NCI-H82 (cell line): ENCODE data around the gene UBE3C.

ENCODE experiments used
- DNase-seq: peaks from one replicate; lab custom pipeline; 2025; lab: John Stamatoyannopoulos, UW

UBE3C gene

DNA sequence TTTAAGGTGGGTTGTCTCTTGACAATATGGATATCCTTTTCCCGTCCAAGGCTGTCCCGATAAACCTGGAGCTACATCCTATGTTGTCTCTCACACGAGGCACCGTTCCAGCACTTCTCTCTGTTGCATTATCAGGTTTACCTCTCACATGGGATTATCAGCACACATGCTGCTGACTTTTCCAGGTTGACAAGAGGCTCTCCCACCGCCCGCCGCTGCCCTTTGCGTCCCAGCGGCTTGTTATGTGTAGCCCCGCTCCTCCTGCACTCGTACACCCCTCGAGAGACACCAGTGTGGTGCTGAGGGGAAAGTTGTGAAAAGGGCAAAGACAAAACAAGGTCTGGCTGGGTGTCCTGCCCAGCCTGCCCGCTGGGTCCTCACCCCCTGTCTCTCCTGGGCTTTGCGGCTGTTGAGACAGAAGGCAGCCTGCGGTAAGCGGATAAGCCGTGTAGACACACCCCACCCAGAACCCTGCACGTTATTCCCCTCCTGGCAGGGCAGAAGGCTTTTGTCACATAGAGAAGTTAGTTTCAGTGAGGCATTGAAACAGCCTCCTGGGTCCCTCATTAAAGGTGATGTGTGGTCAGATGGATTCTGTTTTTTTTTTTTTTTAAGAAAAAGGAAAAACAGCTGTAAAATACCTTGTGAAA lies 38.7 kb downstream of the UBE3C start:
- peak; percentile 90 for DNase-seq

- peak; percentile 36 for DNase-seq
These were observed 39.3 kb downstream of the UBE3C start for GRCh38 chr7:157177983-157178381.

- no peak for DNase-seq
These were observed 45.1 kb downstream of the UBE3C start for GRCh38 chr7:157183832-157184231.

GRCh38 chr7:157188091-157188665 lies 49.5 kb downstream of the UBE3C start:
- no peak for DNase-seq

- no peak for DNase-seq
These were observed 50.7 kb downstream of the UBE3C start for GRCh38 chr7:157189405-157189804.

GRCh38 chr7:157192861-157193260 lies 54.1 kb downstream of the UBE3C start:
- DNase-seq: no peak

- no peak for DNase-seq
These were observed 54.5 kb downstream of the UBE3C start for GRCh38 chr7:157193274-157193673.

GRCh38 chr7:157194948-157195347 lies 56.2 kb downstream of the UBE3C start:
- no peak for DNase-seq

- peak; percentile 50 for DNase-seq
These were observed 57.1 kb downstream of the UBE3C start for GRCh38 chr7:157195868-157196267.

DNA sequence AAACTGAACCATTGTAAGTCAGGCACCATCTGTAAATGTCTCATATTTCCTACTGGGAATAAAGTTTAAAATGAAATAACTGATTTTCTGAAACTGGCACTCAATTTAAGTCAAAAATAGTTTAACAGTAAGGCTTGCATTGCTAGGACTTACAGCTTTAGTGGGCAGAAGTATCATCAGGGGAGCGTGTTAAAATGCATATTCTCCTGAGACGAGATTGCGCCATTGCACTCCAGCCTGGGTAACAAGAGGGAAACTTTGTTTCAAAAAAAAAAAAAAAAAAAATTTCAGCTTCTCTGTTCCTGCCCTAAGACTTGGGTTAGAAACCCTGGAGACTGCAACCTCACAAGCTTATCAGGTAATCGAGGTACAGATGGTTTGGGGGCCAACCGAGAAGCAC lies 65.4 kb downstream of the UBE3C start:
- DNase-seq: no peak

DNA sequence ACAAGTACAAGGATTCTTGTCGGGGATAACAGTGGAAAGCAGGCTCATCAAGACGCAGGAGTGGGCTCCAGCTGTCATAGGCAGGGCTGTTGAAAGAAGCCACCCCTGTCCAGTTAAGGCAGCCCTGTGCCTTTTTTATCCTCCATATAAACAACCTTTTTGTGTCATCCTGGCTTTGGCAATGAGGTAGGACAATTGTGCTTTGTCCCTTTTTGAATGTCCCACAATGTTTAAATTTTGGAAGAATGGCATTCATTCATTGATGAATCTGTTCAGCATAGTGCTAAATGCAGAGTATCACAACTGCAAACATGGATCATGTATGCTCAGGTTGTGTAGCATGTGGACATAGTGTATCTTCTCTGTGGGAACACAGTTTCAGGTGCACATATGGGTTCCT lies 66.7 kb downstream of the UBE3C start:
- no peak for DNase-seq

DNA sequence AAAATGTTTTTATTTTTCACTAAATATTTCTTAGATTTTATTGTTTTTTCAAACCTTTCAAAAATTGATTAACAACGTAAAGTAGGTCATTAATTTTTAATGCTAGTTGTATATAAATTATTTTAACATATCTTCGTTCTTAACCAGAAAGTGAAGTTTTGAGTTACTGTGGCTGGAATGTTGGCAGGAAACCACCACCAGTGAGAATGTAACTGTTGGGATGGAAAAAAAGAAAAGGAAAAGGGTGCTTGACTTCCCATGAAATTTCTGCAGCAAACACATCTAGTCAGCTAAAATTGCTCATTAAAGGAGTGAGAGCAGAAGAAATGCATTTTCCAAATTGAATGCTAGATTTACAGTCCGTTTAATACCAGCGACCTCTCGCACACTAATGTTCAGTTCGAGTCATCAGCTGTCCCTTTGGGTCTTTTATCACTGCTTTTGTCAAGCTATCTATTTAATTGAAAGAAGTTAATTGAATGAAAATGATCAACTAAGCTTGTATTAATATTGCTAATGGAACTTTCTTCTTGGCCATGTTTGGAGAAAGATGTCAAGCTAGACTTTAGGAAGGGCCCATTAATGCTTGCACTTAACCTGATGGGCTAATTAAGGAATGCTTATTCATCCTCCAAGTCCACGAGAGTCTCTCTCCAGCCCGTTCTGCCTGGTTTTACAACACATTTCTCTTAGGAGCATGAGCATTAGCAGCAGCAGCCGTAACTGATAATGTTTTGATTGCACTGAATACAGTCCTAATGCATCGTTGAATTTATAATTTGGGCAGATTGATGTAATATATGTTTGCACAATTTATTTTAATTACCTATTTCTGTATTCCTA lies 70.1 kb downstream of the UBE3C start:
- no peak for DNase-seq

- no peak for DNase-seq
These were observed 72.0 kb downstream of the UBE3C start for GRCh38 chr7:157210682-157211081.

- peak; percentile 44 for DNase-seq
These were observed 73.0 kb downstream of the UBE3C start for GRCh38 chr7:157211690-157212089.

DNA sequence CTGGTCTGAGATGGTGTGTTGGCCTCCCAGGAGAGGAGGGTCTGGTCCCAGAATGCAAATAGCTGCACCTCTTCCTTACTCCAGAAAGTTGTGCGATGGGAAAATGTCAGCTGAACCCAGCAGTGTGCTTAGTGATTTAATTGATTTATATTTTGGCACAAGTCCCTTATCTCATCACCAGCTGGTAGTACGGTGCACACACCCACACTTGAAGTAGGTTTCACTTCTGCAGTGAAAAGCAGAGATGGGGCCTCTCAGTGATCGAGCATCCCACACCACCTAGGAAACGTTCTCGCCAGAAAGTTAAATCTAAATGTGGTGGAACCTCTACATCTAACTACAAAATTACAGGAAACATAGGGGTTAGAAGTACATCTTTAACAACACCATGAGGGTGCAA lies 80.4 kb downstream of the UBE3C start:
- no peak for DNase-seq

DNA sequence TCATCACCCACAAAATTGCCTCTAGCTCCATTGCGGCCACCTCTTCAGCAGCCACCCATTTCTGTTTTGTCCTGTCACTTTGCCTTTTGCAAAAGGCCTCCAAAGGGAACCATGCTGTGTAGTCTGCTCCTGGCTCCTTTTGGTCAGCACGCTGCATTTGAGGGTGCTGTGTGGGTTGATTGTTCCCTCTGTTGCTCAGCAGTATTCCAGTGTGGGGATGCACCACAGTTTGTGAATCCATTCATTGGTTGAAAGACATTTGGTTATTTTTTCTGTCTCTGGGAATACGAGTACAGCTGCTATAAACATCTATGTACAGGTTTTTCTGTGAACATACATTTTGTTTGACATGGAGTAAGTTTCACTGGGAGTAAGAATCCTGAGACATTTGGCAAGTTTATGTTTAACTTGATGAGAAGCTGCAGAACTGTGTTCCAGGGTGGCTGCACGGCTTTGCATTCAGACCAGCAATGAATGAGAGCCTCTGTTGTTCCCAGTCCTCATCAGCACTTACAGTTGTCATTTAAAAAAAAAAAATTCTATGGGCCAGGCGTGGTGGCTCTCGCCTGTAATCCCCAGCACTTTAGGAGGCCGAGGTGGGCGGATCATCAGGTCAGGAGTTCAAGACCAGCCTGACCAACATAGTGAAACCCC lies 82.3 kb downstream of the UBE3C start:
- DNase-seq: no peak

GRCh38 chr7:157222687-157223086 lies 84.0 kb downstream of the UBE3C start:
- DNase-seq: no peak

DNA sequence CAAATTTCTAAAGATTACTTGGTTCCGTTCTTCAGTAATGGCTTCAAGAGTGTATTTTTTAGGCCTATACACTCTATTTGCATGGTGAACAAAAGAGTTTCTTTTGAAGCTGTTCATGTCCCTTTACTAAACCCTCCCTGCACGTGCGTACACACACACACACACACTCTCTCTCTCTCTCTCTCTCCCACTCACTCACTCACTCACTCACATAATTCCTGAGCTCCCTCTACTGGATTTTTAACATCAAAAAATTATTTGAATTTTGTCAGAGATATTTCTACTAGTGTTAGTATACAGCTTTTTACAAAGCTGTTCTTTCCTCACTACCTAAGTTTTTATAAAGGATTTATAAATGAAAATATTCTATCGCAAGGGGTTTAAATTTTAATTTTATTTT lies 85.9 kb downstream of the UBE3C start:
- no peak for DNase-seq

DNA sequence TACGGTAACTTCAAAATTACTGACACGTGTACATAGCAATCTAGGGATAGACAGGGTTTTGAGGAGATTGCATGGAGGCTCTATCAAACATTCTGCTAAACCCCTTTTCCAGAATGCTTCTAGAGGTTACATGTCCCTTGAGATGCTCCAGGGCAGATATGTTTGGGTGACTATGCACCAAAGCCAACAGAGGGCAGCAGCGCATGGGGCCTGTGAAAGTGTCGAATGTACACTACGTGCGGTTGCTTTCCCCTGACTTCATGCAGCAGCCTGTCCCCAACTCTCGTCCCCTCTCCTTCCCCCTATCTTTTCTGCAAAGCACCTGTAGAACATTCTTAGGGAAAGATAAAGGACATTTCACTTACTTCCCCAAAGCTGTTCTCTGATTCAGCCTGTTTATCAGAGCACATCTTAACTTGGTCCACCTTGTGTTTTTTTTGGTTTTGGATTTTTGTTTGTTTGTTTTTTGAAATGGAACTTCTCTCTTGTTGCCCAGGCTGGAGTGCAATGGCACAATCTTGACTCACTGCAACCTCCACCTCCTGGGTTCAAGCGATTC lies 90.2 kb downstream of the UBE3C start:
- DNase-seq: peak; percentile 32

DNA sequence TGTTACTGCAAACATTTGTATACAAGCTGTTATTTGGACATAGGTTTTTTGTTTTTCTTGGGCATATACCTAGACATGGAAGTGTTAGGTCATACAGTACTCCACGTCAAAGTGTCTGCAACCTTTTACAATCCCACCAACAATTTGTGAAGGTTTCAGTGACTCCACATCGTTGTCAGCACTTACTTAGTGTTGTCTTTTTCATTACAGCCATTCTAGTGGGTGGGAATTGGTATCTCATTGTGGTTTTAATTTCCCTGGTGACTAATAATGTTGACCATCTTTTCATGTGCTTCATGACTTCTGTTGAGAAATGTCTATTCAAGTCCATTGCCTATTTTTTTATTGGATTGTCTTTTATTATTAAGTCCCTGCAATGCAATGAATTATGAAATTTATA lies 95.0 kb downstream of the UBE3C start:
- no peak for DNase-seq

- DNase-seq: no peak
These were observed 95.5 kb downstream of the UBE3C start for GRCh38 chr7:157234271-157234670.
